Mesenchymal stem cell (in vitro differentiated cells and primary cell): ENCODE results near the gene TOM1L1.

Source experiments
- DNase-seq: peaks from one replicate; pipeline ENCODE4 v3.0.0-alpha.2; 2013
- H2AFZ ChIP-seq: one replicate; pipeline ENCODE4 v1.6.1; 2013; ENCODE audit warnings: low read depth, mild to moderate bottlenecking, control low read depth, inconsistent platforms, low read length, moderate library complexity
- H2AK5ac ChIP-seq: 2 replicates; pipeline ENCODE4 v1.6.1; 2013; ENCODE audit warnings: low read length, moderate library complexity, mild to moderate bottlenecking, inconsistent platforms; ENCODE audit not compliant: severe bottlenecking
- H2BK120ac ChIP-seq: one replicate; pipeline ENCODE4 v1.6.1; 2013; ENCODE audit warnings: low read depth, mild to moderate bottlenecking, inconsistent platforms, low read length, moderate library complexity
- H2BK12ac ChIP-seq, 2 experiments: one replicate each; pipeline ENCODE4 v1.6.1; 2013; ENCODE audit warnings: inconsistent platforms in 2 of 2, low read length in 2 of 2, mild to moderate bottlenecking in 2 of 2, moderate library complexity in 2 of 2, control low read depth in 1 of 2
- H2BK15ac ChIP-seq: one replicate; pipeline ENCODE4 v1.6.1; 2013; ENCODE audit warnings: mild to moderate bottlenecking, low read depth, inconsistent platforms; ENCODE audit not compliant: poor library complexity, severe bottlenecking
- H2BK5ac ChIP-seq: 2 replicates; pipeline ENCODE4 v1.6.1; 2013; ENCODE audit warnings: low read depth, mild to moderate bottlenecking, low read length, control low read depth, inconsistent platforms; ENCODE audit not compliant: poor library complexity, severe bottlenecking
- H3K14ac ChIP-seq, 2 experiments: one replicate each; pipeline ENCODE4 v1.6.1; 2013; ENCODE audit warnings: inconsistent platforms in 2 of 2, low read length in 2 of 2, control low read depth in 1 of 2, mild to moderate bottlenecking in 1 of 2, moderate library complexity in 1 of 2
- H3K18ac ChIP-seq, 2 experiments: one replicate each; pipeline ENCODE4 v1.6.1; 2013; ENCODE audit warnings: inconsistent platforms in 2 of 2, low read length in 2 of 2, control low read depth in 1 of 2, low read depth in 1 of 2, mild to moderate bottlenecking in 1 of 2
- H3K23ac ChIP-seq, 2 experiments: one replicate each; pipeline ENCODE4 v1.6.1; 2013; ENCODE audit warnings: inconsistent platforms in 2 of 2, low read length in 2 of 2, mild to moderate bottlenecking in 2 of 2, moderate library complexity in 2 of 2, control low read depth in 1 of 2
- H3K27ac ChIP-seq: 2 replicates; pipeline ENCODE4 v1.5.1; 2013; ENCODE audit warnings: mild to moderate bottlenecking, moderate library complexity, low read length, control low read depth, inconsistent platforms; ENCODE audit not compliant: poor library complexity, severe bottlenecking
- H3K27me3 ChIP-seq, 2 experiments: 2 replicates each; pipeline versions ENCODE4 v1.6.1 to v1.7.0; 2013; ENCODE audit warnings: low read length in 2 of 2, mild to moderate bottlenecking in 2 of 2, moderate library complexity in 2 of 2, control low read depth in 1 of 2, inconsistent platforms in 1 of 2; ENCODE audit not compliant: control insufficient read depth in 1 of 2, insufficient read depth in 1 of 2
- H3K36me3 ChIP-seq, 2 experiments: 2 replicates each; pipeline versions ENCODE4 v1.6.1 to v1.7.0; 2013; ENCODE audit warnings: low read length in 2 of 2, control low read depth in 1 of 2, inconsistent platforms in 1 of 2, low read depth in 1 of 2, mild to moderate bottlenecking in 1 of 2; ENCODE audit not compliant: insufficient read depth in 2 of 2, control insufficient read depth in 1 of 2
- H3K4ac ChIP-seq, 2 experiments: one replicate each; pipeline ENCODE4 v1.6.1; 2013; ENCODE audit warnings: inconsistent platforms in 2 of 2, low read length in 2 of 2, mild to moderate bottlenecking in 2 of 2, moderate library complexity in 2 of 2, control low read depth in 1 of 2, low read depth in 1 of 2
- H3K4me1 ChIP-seq: 2 replicates; pipeline ENCODE4 v1.6.1; 2013; ENCODE audit warnings: low read depth, low read length, control low read depth; ENCODE audit not compliant: control insufficient read depth, insufficient read depth
- H3K4me2 ChIP-seq: 2 replicates; pipeline ENCODE4 v1.6.1; 2013; ENCODE audit warnings: low read length, mild to moderate bottlenecking, inconsistent platforms; ENCODE audit not compliant: poor library complexity, severe bottlenecking
- H3K4me3 ChIP-seq, 2 experiments: 2 replicates each; pipeline versions ENCODE4 v1.5.1 to v1.7.0; 2013; ENCODE audit warnings: low read length in 2 of 2, mild to moderate bottlenecking in 2 of 2, control low read depth in 1 of 2, low read depth in 1 of 2; ENCODE audit not compliant: insufficient read depth in 1 of 2
- H3K79me1 ChIP-seq: replicated peaks from 2 replicates; pipeline ENCODE4 v1.6.1; 2013; ENCODE audit warnings: mild to moderate bottlenecking, control low read depth, low read length, inconsistent platforms; ENCODE audit not compliant: poor library complexity, severe bottlenecking
- H3K9ac ChIP-seq: 2 replicates; pipeline ENCODE4 v1.7.0; 2013; ENCODE audit warnings: mild to moderate bottlenecking, low read length, moderate library complexity
- H3K9me3 ChIP-seq: 2 replicates; pipeline ENCODE4 v1.7.0; 2013; ENCODE audit warnings: mild to moderate bottlenecking, low read length; ENCODE audit not compliant: control insufficient read depth
- H4K8ac ChIP-seq: one replicate; pipeline ENCODE4 v1.6.1; 2013; ENCODE audit warnings: inconsistent platforms, mild to moderate bottlenecking, low read length, moderate library complexity
- H4K91ac ChIP-seq: one replicate; pipeline ENCODE4 v1.6.1; 2013; ENCODE audit warnings: mild to moderate bottlenecking, low read length, inconsistent platforms
- WGBS: methylation state at CpG from one replicate; pipeline ENCODE4 v1.1.7; 2013; ENCODE audit warnings: mixed read lengths; 5-methylcytosine and 5-hydroxymethylcytosine counted together

Gene TOM1L1

GRCh38 chr17:54933921-54934320, 33.3 kb downstream of the TOM1L1 start:
- Histone ChIP-seq H3K27ac (no peak overlapping the region), H3K4me1 (no peaks in the 10 kb centered on the region), H2BK12ac (no peak overlapping the region), H3K79me1 (peaks cover 3% of the 10 kb centered on the region), H2BK15ac (no peak overlapping the region), H3K36me3 (peaks cover 0 to 12% of the 10 kb centered on the region in 2 experiments), H4K8ac (no peak overlapping the region), H3K9me3 (no peaks in the 10 kb centered on the region), H3K4me3 (no peak overlapping the region), H3K9ac (no peak overlapping the region), H2AK5ac (no peak overlapping the region), H3K14ac (no peak overlapping the region), H3K27me3 (no peaks in the 10 kb centered on the region), H3K4ac (no peak overlapping the region), H4K91ac (no peak overlapping the region), H2BK120ac (no peak overlapping the region), H2BK5ac (no peak overlapping the region), H3K18ac (no peak overlapping the region), H3K4me2 (no peak overlapping the region), H3K23ac (no peak overlapping the region), H2AFZ (no peak overlapping the region)
- 76% methylated on average over 2 of the region's 3 CpGs for WGBS
- DNase-seq: no peak

- Histone ChIP-seq H3K27ac (no peak overlapping the region), H2AK5ac (no peak overlapping the region), H3K27me3 (no peaks in the 10 kb centered on the region), H3K14ac (no peak overlapping the region), H2AFZ (no peak overlapping the region), H4K91ac (no peak overlapping the region), H3K4me1 (no peaks in the 10 kb centered on the region), H3K9ac (no peak overlapping the region), H4K8ac (no peak overlapping the region), H2BK15ac (no peak overlapping the region), H3K23ac (no peak overlapping the region), H2BK120ac (no peak overlapping the region), H3K79me1 (peaks cover 5% of the 10 kb centered on the region), H3K9me3 (no peaks in the 10 kb centered on the region), H3K4me3 (no peak overlapping the region), H2BK5ac (no peak overlapping the region), H3K18ac (no peak overlapping the region), H3K36me3 (peaks cover 0 to 20% of the 10 kb centered on the region in 2 experiments), H2BK12ac (no peak overlapping the region), H3K4me2 (no peak overlapping the region), H3K4ac (no peak overlapping the region)
- WGBS: 96% methylated on average over 5 of the region's 5 CpGs
- DNase-seq: no peak
These were observed 34.8 kb downstream of the TOM1L1 start for GRCh38 chr17:54935471-54935870.

GRCh38 chr17:54937018-54937417, 36.4 kb downstream of the TOM1L1 start:
- 44% methylated on average over 5 of the region's 5 CpGs for WGBS

GRCh38 chr17:54937426-54937825, 36.8 kb downstream of the TOM1L1 start:
- H4K91ac ChIP-seq: no peak overlapping the region
- no peak overlapping the region for H2BK120ac ChIP-seq
- 92% methylated on average over 1 of the region's 1 CpG for WGBS
- no peak overlapping the region for H3K4me3 ChIP-seq
- no peak overlapping the region for H4K8ac ChIP-seq
- no peak overlapping the region for H3K4ac ChIP-seq
- H3K9me3 ChIP-seq: no peaks in the 10 kb centered on the region
- no peaks in the 10 kb centered on the region for H3K27me3 ChIP-seq
- H2BK12ac ChIP-seq: no peak overlapping the region
- H3K23ac ChIP-seq: no peak overlapping the region
- H2BK5ac ChIP-seq: no peak overlapping the region
- no peak overlapping the region for H3K27ac ChIP-seq
- no peak overlapping the region for H2AK5ac ChIP-seq
- no peak overlapping the region for H3K4me2 ChIP-seq
- no peak overlapping the region for H3K14ac ChIP-seq
- peaks cover 5% of the 10 kb centered on the region for H3K79me1 ChIP-seq
- H3K9ac ChIP-seq: no peak overlapping the region
- peaks cover 0 to 16% of the 10 kb centered on the region in 2 experiments for H3K36me3 ChIP-seq
- H3K4me1 ChIP-seq: no peaks in the 10 kb centered on the region
- H3K18ac ChIP-seq: no peak overlapping the region
- no peak for DNase-seq
- no peak overlapping the region for H2BK15ac ChIP-seq
- H2AFZ ChIP-seq: no peak overlapping the region

More at GRCh38 chr17:54937018-54937417, 36.4 kb downstream of the TOM1L1 start:
- Histone ChIP-seq H3K27me3 (no peaks in the 10 kb centered on the region), H3K9ac (no peak overlapping the region), H3K14ac (no peak overlapping the region), H3K4me2 (no peak overlapping the region), H3K18ac (no peak overlapping the region), H3K23ac (no peak overlapping the region), H2AK5ac (no peak overlapping the region), H4K8ac (no peak overlapping the region), H3K36me3 (peaks cover 0 to 16% of the 10 kb centered on the region in 2 experiments), H4K91ac (no peak overlapping the region), H2BK5ac (no peak overlapping the region), H3K27ac (no peak overlapping the region), H2BK12ac (no peak overlapping the region), H2BK15ac (no peak overlapping the region), H2AFZ (no peak overlapping the region), H2BK120ac (no peak overlapping the region), H3K4me1 (no peaks in the 10 kb centered on the region), H3K4ac (no peak overlapping the region), H3K79me1 (peaks cover 5% of the 10 kb centered on the region), H3K9me3 (no peaks in the 10 kb centered on the region), H3K4me3 (no peak overlapping the region)
- DNase-seq: no peak
